ENCODE data around the gene NDST4.
A peak's percentile ranks its signal among the peaks of the same experiment; 100 is the strongest.

DNA sequence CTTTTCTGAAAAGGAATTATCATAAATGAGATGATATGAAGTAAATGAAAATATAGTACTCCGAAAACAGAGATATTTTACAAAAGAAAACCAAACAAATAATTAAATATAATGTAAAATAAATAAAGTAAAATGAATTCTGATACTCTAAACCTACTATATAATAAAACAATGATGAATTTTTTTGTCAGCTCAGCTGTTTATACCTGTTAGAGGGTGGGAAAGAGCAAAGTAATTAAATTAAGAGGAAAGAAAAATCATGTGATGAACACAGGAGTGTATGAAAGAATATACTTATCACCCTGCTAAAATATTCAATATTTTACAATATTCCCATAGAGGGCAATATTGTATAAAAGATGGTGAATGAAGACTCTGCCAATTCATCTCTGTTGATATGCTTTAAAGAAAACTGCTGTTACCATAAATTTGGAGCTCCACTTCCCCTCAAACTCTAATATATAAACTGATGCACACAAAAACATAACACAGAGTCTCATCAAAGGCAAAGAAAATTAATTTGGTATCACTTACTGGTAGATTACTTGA is 6.5 kb upstream of the NDST4 start:
- TF ChIP-seq, protein P1, sequence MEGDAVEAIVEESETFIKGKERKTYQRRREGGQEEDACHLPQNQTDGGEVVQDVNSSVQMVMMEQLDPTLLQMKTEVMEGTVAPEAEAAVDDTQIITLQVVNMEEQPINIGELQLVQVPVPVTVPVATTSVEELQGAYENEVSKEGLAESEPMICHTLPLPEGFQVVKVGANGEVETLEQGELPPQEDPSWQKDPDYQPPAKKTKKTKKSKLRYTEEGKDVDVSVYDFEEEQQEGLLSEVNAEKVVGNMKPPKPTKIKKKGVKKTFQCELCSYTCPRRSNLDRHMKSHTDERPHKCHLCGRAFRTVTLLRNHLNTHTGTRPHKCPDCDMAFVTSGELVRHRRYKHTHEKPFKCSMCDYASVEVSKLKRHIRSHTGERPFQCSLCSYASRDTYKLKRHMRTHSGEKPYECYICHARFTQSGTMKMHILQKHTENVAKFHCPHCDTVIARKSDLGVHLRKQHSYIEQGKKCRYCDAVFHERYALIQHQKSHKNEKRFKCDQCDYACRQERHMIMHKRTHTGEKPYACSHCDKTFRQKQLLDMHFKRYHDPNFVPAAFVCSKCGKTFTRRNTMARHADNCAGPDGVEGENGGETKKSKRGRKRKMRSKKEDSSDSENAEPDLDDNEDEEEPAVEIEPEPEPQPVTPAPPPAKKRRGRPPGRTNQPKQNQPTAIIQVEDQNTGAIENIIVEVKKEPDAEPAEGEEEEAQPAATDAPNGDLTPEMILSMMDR (IDR thresholded peaks at IDR 0.05): peak; percentile 16
- TF ChIP-seq EZH2 (IDR thresholded peaks at IDR 0.05): no peak
- TF ChIP-seq EZH2phosphoT487 (IDR thresholded peaks at IDR 0.05): no peak
